Caco-2 (cell line): Measurements from ENCODE around the gene NCF4. TPM values are rescaled to one million over a fixed set of nuclear protein-coding genes. Genes with fewer than 3 reads are reported as not detected.

Source experiments
- BruUV-seq: library from RNA; stranded (reverse); fragments of 400-500 nt; replicated peaks from 2 replicates; lab custom pipeline; 2021; lab: Mats Ljungman, UMichigan
- CTCF ChIA-PET: fragments of 300-600 bp; sonication (Branson Sonifier 250); formaldehyde crosslinking; loops from one replicate; lab custom pipeline; 2022; ENCODE audit warnings: antibody characterized with exemption; lab: Charles Lee
- POLR2A ChIA-PET: fragments of 300-600 bp; sonication (Branson Sonifier 250); formaldehyde crosslinking; loops from one replicate; lab custom pipeline; 2022; ENCODE audit warnings: antibody characterized with exemption; lab: Charles Lee
- DNase-seq, 2 experiments: peaks; one replicate each; pipeline versions ENCODE4 v3.0.0 to v3.0.0-alpha.2; 2020 to 2022
- H3K27me3 ChIP-seq: replicated peaks from 2 replicates; pipeline ENCODE4 v1.6.0; 2011; ENCODE audit warnings: low read length; ENCODE audit not compliant: control insufficient read depth, insufficient read depth
- H3K36me3 ChIP-seq: 2 replicates; pipeline ENCODE4 v1.5.1; 2011; ENCODE audit warnings: low read length; ENCODE audit not compliant: control insufficient read depth, insufficient read depth
- H3K4me1 ChIP-seq: fragments of 250-450 bp; sonication (Bioruptor Pico); 2 replicates; pipeline ENCODE4 v1.5.1; 2020; ENCODE audit warnings: mild to moderate bottlenecking
- H3K4me3 ChIP-seq: 2 replicates; pipeline ENCODE4 v1.5.1; 2011; ENCODE audit warnings: low read depth, mild to moderate bottlenecking, control low read depth, low read length
- H3K9me3 ChIP-seq: fragments of 250-450 bp; sonication (Bioruptor Pico); 2 replicates; pipeline ENCODE4 v1.5.1; 2020; ENCODE audit warnings: mild to moderate bottlenecking, moderate library complexity
- H3K27ac Mint-ChIP-seq: one replicate; pipeline ENCODE4 v1.8.0; 2022; ENCODE audit warnings: mixed read lengths; ENCODE audit not compliant: unreplicated experiment
- H3K27me3 Mint-ChIP-seq: one replicate; pipeline ENCODE4 v1.8.0; 2022; ENCODE audit warnings: mixed read lengths; ENCODE audit not compliant: insufficient read depth, unreplicated experiment
- H3K36me3 Mint-ChIP-seq: one replicate; pipeline ENCODE4 v1.8.0; 2022; ENCODE audit warnings: mild to moderate bottlenecking, mixed read lengths; ENCODE audit not compliant: insufficient read depth, unreplicated experiment
- H3K4me1 Mint-ChIP-seq: one replicate; pipeline ENCODE4 v1.8.0; 2022; ENCODE audit warnings: low read depth, mixed read lengths; ENCODE audit not compliant: unreplicated experiment
- H3K4me3 Mint-ChIP-seq: one replicate; pipeline ENCODE4 v1.8.0; 2022; ENCODE audit warnings: mild to moderate bottlenecking, moderate library complexity, mixed read lengths; ENCODE audit not compliant: unreplicated experiment
- H3K9me3 Mint-ChIP-seq: one replicate; pipeline ENCODE4 v1.8.0; 2022; ENCODE audit warnings: mixed read lengths; ENCODE audit not compliant: unreplicated experiment
- CTCF ChIP-seq, 2 experiments: fragments of 200-600 bp in 1 of 2; IDR thresholded peaks; 1 replicate in 1 of 2; 2 replicates in 1 of 2; pipeline versions ENCODE4 v1.5.1 to v1.8.0; 2011 to 2022; ENCODE audit warnings: antibody characterized with exemption in 1 of 2, control low read depth in 1 of 2, inconsistent platforms in 1 of 2, low read depth in 1 of 2, low read length in 1 of 2, mild to moderate bottlenecking in 1 of 2, moderate library complexity in 1 of 2; ENCODE audit not compliant: insufficient read depth in 1 of 2, severe bottlenecking in 1 of 2, unreplicated experiment in 1 of 2
- intact Hi-C: fragments of 100-400 bp; cut with micrococcal nuclease; formaldehyde crosslinking; loops from one replicate; pipeline ENCODE4 v1.10.0; 2022; ENCODE audit not compliant: unreplicated experiment
- total RNA-seq: library from RNA; stranded (reverse); gene quantifications from 2 replicates; pipeline ENCODE4 v1.2.3, GENCODE V29; 2022

Gene NCF4
- total RNA-seq, 1 experiment from 2014 or later, result not detected

DNA sequence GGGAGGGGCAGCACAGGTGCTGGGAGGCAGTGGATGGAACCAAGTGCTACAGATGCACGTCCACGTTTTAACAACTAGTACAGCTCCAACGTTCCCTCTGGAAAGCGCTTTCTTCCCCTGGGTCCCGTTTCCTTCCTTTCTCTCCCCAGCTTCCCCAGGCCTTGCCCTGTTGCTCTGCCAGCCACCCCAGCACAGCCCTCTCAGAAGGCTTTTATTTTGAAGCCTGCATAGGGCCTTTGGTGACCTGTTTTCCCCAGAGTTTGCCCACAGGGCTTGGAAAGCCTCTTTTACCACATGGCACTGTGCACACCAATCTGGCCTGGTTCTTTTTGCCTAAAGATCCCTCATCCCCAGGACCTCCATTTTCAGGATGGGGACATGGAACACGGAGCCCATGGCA is 13.9 kb upstream of the NCF4 start:
- no peak for DNase-seq
- intact Hi-C loops, result no loop called here
- H3K27me3 Mint-ChIP-seq, result peaks cover 36% of the 10 kb centered on the region
- Histone ChIP-seq H3K36me3 (no peaks in the 10 kb centered on the region), H3K4me1 (no peaks in the 10 kb centered on the region), H3K4me3 (no peak overlapping the region), H3K9me3 (no peaks in the 10 kb centered on the region), H3K27me3 (no peaks in the 10 kb centered on the region; the same call in 1 of the 2 replicates)
- POLR2A ChIA-PET, result no interaction called here
- H3K9me3 Mint-ChIP-seq, result no peaks in the 10 kb centered on the region
- H3K36me3 Mint-ChIP-seq, result no peaks in the 10 kb centered on the region
- TF ChIP-seq CTCF (IDR thresholded peaks at IDR 0.05; ENCODE audit: insufficient read depth in 1 of 2, low read depth in 1 of 2, low read length in 1 of 2, severe bottlenecking in 1 of 2, unreplicated experiment in 1 of 2), result no peak
- CTCF ChIA-PET, result interaction anchor here (1.2 kb wide), 1 partner anchor 9 kb away, joined by 5 read pairs; no protein-coding TSS in a partner anchor
- no peak overlapping the region for H3K4me3 Mint-ChIP-seq
- no TSS peak for BruUV-seq
- H3K4me1 Mint-ChIP-seq, result no peaks in the 10 kb centered on the region
- H3K27ac Mint-ChIP-seq, result no peak overlapping the region

- no peaks in the 10 kb centered on the region for H3K36me3 ChIP-seq
- Mint-ChIP-seq H3K4me1 (no peaks in the 10 kb centered on the region), H3K9me3 (peaks cover 10% of the 10 kb centered on the region), H3K27me3 (peaks cover 33% of the 10 kb centered on the region), H3K4me3 (no peak overlapping the region), H3K27ac (no peak overlapping the region), H3K36me3 (no peaks in the 10 kb centered on the region)
- ChIA-PET POLR2A (no interaction called here), CTCF (interaction anchor here (0.6 kb wide), 1 partner anchor 19 kb away, joined by 6 read pairs; no protein-coding TSS in a partner anchor)
- H3K4me1 ChIP-seq, result no peaks in the 10 kb centered on the region
- DNase-seq, result no peak
- BruUV-seq, result no TSS peak
- H3K9me3 ChIP-seq, result no peaks in the 10 kb centered on the region
- intact Hi-C loops, result no loop called here
- H3K27me3 ChIP-seq, result no peaks in the 10 kb centered on the region; the same call in 1 of the 2 replicates
- H3K4me3 ChIP-seq, result no peak overlapping the region
- no peak for TF ChIP-seq CTCF (IDR thresholded peaks at IDR 0.05; ENCODE audit: insufficient read depth in 1 of 2, low read depth in 1 of 2, low read length in 1 of 2, severe bottlenecking in 1 of 2, unreplicated experiment in 1 of 2)
Measured at GRCh38 chr22:36850056-36850455, 10.8 kb upstream of the NCF4 start.

DNA sequence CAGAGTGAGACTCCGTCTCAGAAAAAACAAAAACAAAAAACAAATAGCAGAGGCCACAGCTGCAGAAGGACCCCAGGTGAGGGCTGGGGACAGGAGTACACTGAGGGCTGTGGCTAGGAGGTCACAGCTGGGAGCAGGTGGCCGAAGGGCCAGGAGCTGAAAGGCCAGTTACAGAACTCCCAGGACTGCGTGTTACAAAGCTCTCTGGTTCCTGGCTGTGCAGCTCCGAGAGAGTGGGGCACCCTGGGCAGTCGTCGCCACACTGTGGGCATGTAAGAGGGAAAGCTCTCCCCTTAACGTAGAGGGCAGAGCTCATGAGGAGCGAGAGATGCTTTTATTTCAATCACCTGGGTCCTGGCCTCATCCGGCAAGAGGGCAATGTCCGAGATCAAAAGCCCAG is 10.1 kb upstream of the NCF4 start:
- peaks cover 31% of the 10 kb centered on the region for H3K27me3 Mint-ChIP-seq
- CTCF ChIA-PET, result no interaction called here

More for the DNA sequence above, 10.1 kb upstream of the NCF4 start:
- Histone ChIP-seq H3K9me3 (no peaks in the 10 kb centered on the region), H3K4me3 (no peak overlapping the region), H3K4me1 (no peaks in the 10 kb centered on the region), H3K36me3 (no peaks in the 10 kb centered on the region), H3K27me3 (no peaks in the 10 kb centered on the region; the same call in 1 of the 2 replicates)
- intact Hi-C loops, result no loop called here
- POLR2A ChIA-PET, result no interaction called here
- Mint-ChIP-seq H3K9me3 (peaks cover 10% of the 10 kb centered on the region), H3K36me3 (no peaks in the 10 kb centered on the region), H3K27ac (no peak overlapping the region), H3K4me1 (no peaks in the 10 kb centered on the region), H3K4me3 (no peak overlapping the region)
- TF ChIP-seq CTCF (IDR thresholded peaks at IDR 0.05; ENCODE audit: insufficient read depth in 1 of 2, low read depth in 1 of 2, low read length in 1 of 2, severe bottlenecking in 1 of 2, unreplicated experiment in 1 of 2), result no peak
- DNase-seq, result no peak
- BruUV-seq, result no TSS peak
